HepG2 (cell line): Measurements from ENCODE around the gene UBE2O. TPM values are rescaled to one million over a fixed set of nuclear protein-coding genes. Genes with fewer than 3 reads are reported as not detected.
A peak's percentile ranks its signal among the peaks of the same experiment; 100 is the strongest.

Experiments
- ETV5 ChIP-seq: IDR thresholded peaks from 2 replicates; pipeline ENCODE4 v1.6.1; 2018; ENCODE audit warnings: missing biosample characterization, missing genetic modification reagents, inconsistent platforms, borderline replicate concordance
- GABPB1 ChIP-seq: IDR thresholded peaks from 2 replicates; pipeline ENCODE4 v1.6.1; 2016; ENCODE audit warnings: mild to moderate bottlenecking, missing genetic modification reagents, moderate library complexity, missing compliant biosample characterization
- GPN1 ChIP-seq: sonication (generic); formaldehyde crosslinking; IDR thresholded peaks from 2 replicates; pipeline ENCODE4 v1.5.1; 2020; ENCODE audit warnings: missing genetic modification reagents, borderline replicate concordance
- HDAC2 ChIP-seq: sonication (generic); formaldehyde crosslinking; IDR thresholded peaks from 2 replicates; pipeline ENCODE4 v1.4.0; 2020; ENCODE audit warnings: missing genetic modification reagents
- HNF4A ChIP-seq: sonication (generic); formaldehyde crosslinking; IDR thresholded peaks from 2 replicates; pipeline ENCODE4 v1.4.0; 2020; ENCODE audit warnings: missing genetic modification reagents
- HNRNPL ChIP-seq: fragments of 200-400 bp; formaldehyde crosslinking; IDR thresholded peaks from 2 replicates; pipeline ENCODE4 v1.6.1; 2017; ENCODE audit warnings: mild to moderate bottlenecking, low read depth, low read length
- MEF2D ChIP-seq: sonication (generic); formaldehyde crosslinking; IDR thresholded peaks from 2 replicates; pipeline ENCODE4 v1.5.1; 2020; ENCODE audit warnings: mild to moderate bottlenecking, missing genetic modification reagents
- MTF1 ChIP-seq: sonication (generic); formaldehyde crosslinking; IDR thresholded peaks from 2 replicates; pipeline ENCODE4 v1.5.0; 2020; ENCODE audit warnings: missing genetic modification reagents
- PCBP2 ChIP-seq: fragments of 200-400 bp; formaldehyde crosslinking; optimal IDR thresholded peaks from 2 replicates; pipeline ENCODE3; 2018; ENCODE audit warnings: low read length, low read depth; ENCODE audit not compliant: poor library complexity, severe bottlenecking
- RBAK ChIP-seq: sonication (generic); formaldehyde crosslinking; IDR thresholded peaks from 2 replicates; pipeline ENCODE4 v1.5.1; 2020; ENCODE audit warnings: mild to moderate bottlenecking, missing genetic modification reagents
- SALL1 ChIP-seq: sonication (generic); formaldehyde crosslinking; IDR thresholded peaks from 2 replicates; pipeline ENCODE4 v1.8.0; 2022; ENCODE audit warnings: mild to moderate bottlenecking, missing genetic modification reagents
- ZC3H4 ChIP-seq: sonication (generic); formaldehyde crosslinking; IDR thresholded peaks from 2 replicates; pipeline ENCODE4 v1.4.0; 2020; ENCODE audit warnings: missing genetic modification reagents, borderline replicate concordance
- ZMYM2 ChIP-seq: sonication (generic); formaldehyde crosslinking; IDR thresholded peaks from 2 replicates; pipeline ENCODE4 v1.8.0; 2022; ENCODE audit warnings: mild to moderate bottlenecking, missing genetic modification reagents
- ZNF263 ChIP-seq: sonication (generic); formaldehyde crosslinking; IDR thresholded peaks from 2 replicates; pipeline ENCODE4 v1.4.0; 2020; ENCODE audit warnings: missing genetic modification reagents
- ZNF292 ChIP-seq: sonication (generic); formaldehyde crosslinking; IDR thresholded peaks from 2 replicates; pipeline ENCODE4 v1.8.1; 2022; ENCODE audit warnings: mild to moderate bottlenecking, low read depth, missing genetic modification reagents, borderline replicate concordance
- ZNF570 ChIP-seq: sonication (generic); formaldehyde crosslinking; IDR thresholded peaks from 2 replicates; pipeline ENCODE4 v1.4.0; 2020; ENCODE audit warnings: mild to moderate bottlenecking, missing genetic modification reagents, borderline replicate concordance
- ZSCAN29 ChIP-seq: sonication (generic); formaldehyde crosslinking; conservative IDR thresholded peaks from 2 replicates; pipeline ENCODE4 v1.4.0; 2020; ENCODE audit warnings: mild to moderate bottlenecking, missing genetic modification reagents
- polyA plus RNA-seq, 8 experiments: library from polyadenylated mRNA; depleted of rRNA in 3 of 8; stranded (reverse) in 7 of 8; unstranded in 1 of 8; fragments of >200 nt; fragmentation: Illumina TruSeq in 4 of 8; extraction: Trizol in 4 of 8; gene quantifications; 2 replicates each; pipeline versions ENCODE4 v1.2.1 to v1.2.3, GENCODE V29; 2011 to 2016; ENCODE audit warnings: low read depth in 4 of 8, missing spikeins in 1 of 8, mixed read lengths in 1 of 8; ENCODE audit not compliant: insufficient read depth in 1 of 8
- total RNA-seq, 5 experiments: library from RNA; depleted of rRNA; stranded (reverse); fragments of >200 nt; fragmentation: Illumina TruSeq; extraction: Trizol; gene quantifications; 2 replicates each; pipeline ENCODE4 v1.2.3, GENCODE V29; 2016; ENCODE audit warnings: low read depth in 1 of 5
- TF ChIP-seq, protein P1 (sequence below): sonication (generic); formaldehyde crosslinking; IDR thresholded peaks from 2 replicates; pipeline ENCODE4 v1.9.0; 2022; ENCODE audit warnings: missing genetic modification reagents, mild to moderate bottlenecking, borderline replicate concordance
- TF ChIP-seq, protein P2 (sequence below): sonication (generic); formaldehyde crosslinking; IDR thresholded peaks from 2 replicates; pipeline ENCODE4 v1.4.0; 2020; ENCODE audit warnings: missing genetic modification reagents, mild to moderate bottlenecking, borderline replicate concordance
- TF ChIP-seq, protein P3 (sequence below): sonication (generic); formaldehyde crosslinking; IDR thresholded peaks from 2 replicates; pipeline ENCODE4 v1.4.0; 2020; ENCODE audit warnings: missing genetic modification reagents
- TF ChIP-seq, protein P4 (sequence below): sonication (generic); formaldehyde crosslinking; IDR thresholded peaks from 2 replicates; pipeline ENCODE4 v1.4.0; 2020; ENCODE audit warnings: missing genetic modification reagents, borderline replicate concordance
- TF ChIP-seq, protein P5 (sequence below): sonication (generic); formaldehyde crosslinking; IDR thresholded peaks from 2 replicates; pipeline ENCODE4 v1.4.0; 2020; ENCODE audit warnings: mild to moderate bottlenecking, missing genetic modification reagents

The UBE2O gene
- total and polyA plus RNA-seq, 2 of the 13 experiments (the other 11 are each of a cell fraction or from before 2014, with no cell fraction given), result 21.5 to 23.5 TPM

DNA sequence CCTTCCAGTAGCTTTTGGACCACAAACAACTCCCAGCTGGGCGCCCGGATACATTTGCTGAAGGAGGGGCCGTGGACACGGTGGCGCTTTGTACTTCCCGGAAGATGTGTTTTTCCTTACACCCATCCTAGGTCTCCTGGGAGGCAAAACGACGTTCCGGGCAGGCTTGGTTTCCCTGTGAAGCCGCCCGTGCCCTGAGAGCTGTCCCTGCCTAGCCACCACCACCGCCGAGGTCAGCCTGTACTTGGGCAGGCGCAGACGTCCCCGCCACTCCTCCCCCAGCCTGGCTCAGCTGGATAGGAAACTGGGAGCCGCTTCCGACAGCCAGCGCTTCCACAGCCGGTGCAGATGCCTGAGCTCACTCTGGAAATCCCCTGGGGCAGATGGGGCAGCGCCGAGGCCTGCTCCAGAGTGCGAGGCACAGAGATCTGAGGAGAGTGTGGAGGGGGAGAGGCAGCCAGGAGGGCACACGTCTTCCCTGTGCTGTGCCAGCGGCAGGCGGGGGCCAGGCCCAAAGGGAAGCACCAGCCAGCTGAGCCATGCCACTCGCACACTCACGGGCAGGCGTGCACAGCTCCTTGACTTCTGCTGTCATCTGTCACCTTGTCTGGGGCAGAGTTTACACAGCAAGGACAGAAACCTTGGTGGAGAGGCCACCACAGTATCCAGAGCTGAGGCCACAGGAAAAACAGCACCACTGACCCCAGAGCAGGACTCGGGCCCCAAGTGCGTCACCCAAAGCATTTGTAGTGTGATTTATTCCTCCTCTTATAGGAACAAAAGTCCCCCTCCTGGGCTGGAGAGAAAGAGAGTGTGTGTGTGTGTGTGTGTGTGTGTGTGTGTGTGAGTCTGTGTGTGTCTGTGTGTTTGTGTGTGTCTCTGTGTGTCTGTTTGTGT, 45.3 kb upstream of the UBE2O start (continued):
- TF ChIP-seq ZNF292 (peak; percentile 95), ZSCAN29 (CRISPR knock-in tag) (peak; percentile 39), ZNF263 (CRISPR knock-in tag) (peak; percentile 78), ZC3H4 (no peak), ETV5 (CRISPR knock-in tag) (no peak; the same call in 1 of the 2 replicates), PCBP2 (no peak), ZMYM2 (CRISPR knock-in tag) (no peak), GABPB1 (CRISPR knock-in tag) (peak; percentile 73; the same call in 1 of the 2 replicates), MEF2D (CRISPR knock-in tag) (peak; percentile 79; the same call in 1 of the 2 replicates), HDAC2 (peak; percentile 72; the same call in 1 of the 2 replicates), HNRNPL (peak; percentile 94), MTF1 (no peak), ZNF570 (CRISPR knock-in tag) (no peak), HNF4A (CRISPR knock-in tag) (no peak; the same call in 1 of the 2 replicates), GPN1 (no peak), SALL1 (CRISPR knock-in tag) (peak; percentile 87), RBAK (CRISPR knock-in tag) (no peak)
- TF ChIP-seq, protein P1, sequence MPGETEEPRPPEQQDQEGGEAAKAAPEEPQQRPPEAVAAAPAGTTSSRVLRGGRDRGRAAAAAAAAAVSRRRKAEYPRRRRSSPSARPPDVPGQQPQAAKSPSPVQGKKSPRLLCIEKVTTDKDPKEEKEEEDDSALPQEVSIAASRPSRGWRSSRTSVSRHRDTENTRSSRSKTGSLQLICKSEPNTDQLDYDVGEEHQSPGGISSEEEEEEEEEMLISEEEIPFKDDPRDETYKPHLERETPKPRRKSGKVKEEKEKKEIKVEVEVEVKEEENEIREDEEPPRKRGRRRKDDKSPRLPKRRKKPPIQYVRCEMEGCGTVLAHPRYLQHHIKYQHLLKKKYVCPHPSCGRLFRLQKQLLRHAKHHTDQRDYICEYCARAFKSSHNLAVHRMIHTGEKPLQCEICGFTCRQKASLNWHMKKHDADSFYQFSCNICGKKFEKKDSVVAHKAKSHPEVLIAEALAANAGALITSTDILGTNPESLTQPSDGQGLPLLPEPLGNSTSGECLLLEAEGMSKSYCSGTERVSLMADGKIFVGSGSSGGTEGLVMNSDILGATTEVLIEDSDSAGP (CRISPR knock-in tag), result peak; percentile 83
- TF ChIP-seq, protein P2, sequence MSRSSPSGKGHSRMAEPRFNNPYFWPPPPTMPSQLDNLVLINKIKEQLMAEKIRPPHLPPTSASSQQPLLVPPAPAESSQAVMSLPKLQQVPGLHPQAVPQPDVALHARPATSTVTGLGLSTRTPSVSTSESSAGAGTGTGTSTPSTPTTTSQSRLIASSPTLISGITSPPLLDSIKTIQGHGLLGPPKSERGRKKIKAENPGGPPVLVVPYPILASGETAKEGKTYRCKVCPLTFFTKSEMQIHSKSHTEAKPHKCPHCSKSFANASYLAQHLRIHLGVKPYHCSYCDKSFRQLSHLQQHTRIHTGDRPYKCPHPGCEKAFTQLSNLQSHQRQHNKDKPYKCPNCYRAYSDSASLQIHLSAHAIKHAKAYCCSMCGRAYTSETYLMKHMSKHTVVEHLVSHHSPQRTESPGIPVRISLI (CRISPR knock-in tag), result peak; percentile 29; the same call in 1 of the 2 replicates
- TF ChIP-seq, protein P3, sequence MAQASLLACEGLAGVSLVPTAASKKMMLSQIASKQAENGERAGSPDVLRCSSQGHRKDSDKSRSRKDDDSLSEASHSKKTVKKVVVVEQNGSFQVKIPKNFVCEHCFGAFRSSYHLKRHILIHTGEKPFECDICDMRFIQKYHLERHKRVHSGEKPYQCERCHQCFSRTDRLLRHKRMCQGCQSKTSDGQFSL (CRISPR knock-in tag), result 0 out of 2 replicates have a peak, but pooled peaks have one; percentile 38
- TF ChIP-seq, protein P4, sequence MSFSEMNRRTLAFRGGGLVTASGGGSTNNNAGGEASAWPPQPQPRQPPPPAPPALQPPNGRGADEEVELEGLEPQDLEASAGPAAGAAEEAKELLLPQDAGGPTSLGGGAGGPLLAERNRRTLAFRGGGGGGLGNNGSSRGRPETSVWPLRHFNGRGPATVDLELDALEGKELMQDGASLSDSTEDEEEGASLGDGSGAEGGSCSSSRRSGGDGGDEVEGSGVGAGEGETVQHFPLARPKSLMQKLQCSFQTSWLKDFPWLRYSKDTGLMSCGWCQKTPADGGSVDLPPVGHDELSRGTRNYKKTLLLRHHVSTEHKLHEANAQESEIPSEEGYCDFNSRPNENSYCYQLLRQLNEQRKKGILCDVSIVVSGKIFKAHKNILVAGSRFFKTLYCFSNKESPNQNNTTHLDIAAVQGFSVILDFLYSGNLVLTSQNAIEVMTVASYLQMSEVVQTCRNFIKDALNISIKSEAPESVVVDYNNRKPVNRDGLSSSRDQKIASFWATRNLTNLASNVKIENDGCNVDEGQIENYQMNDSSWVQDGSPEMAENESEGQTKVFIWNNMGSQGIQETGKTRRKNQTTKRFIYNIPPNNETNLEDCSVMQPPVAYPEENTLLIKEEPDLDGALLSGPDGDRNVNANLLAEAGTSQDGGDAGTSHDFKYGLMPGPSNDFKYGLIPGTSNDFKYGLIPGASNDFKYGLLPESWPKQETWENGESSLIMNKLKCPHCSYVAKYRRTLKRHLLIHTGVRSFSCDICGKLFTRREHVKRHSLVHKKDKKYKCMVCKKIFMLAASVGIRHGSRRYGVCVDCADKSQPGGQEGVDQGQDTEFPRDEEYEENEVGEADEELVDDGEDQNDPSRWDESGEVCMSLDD (CRISPR knock-in tag), result no peak
- TF ChIP-seq, protein P5, sequence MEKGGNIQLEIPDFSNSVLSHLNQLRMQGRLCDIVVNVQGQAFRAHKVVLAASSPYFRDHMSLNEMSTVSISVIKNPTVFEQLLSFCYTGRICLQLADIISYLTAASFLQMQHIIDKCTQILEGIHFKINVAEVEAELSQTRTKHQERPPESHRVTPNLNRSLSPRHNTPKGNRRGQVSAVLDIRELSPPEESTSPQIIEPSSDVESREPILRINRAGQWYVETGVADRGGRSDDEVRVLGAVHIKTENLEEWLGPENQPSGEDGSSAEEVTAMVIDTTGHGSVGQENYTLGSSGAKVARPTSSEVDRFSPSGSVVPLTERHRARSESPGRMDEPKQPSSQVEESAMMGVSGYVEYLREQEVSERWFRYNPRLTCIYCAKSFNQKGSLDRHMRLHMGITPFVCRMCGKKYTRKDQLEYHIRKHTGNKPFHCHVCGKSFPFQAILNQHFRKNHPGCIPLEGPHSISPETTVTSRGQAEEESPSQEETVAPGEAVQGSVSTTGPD (CRISPR knock-in tag), result no peak
